HepG2 (cell line): ENCODE measurements around the gene WDR6. TPM values are rescaled to one million over a fixed set of nuclear protein-coding genes. Genes with fewer than 3 reads are reported as not detected.

Experiments
- BHLHE40 ChIP-seq: IDR thresholded peaks from 2 replicates; pipeline ENCODE4 v1.6.1; 2011; ENCODE audit warnings: low read length, improper control_type of control experiment
- CENPT ChIP-seq: sonication (generic); formaldehyde crosslinking; IDR thresholded peaks from 2 replicates; pipeline ENCODE4 v1.8.0; 2022; ENCODE audit warnings: low read depth, mild to moderate bottlenecking, moderate library complexity, missing genetic modification reagents
- HOXA5 ChIP-seq: sonication (generic); formaldehyde crosslinking; IDR thresholded peaks from 2 replicates; pipeline ENCODE4 v1.4.0; 2020; ENCODE audit warnings: missing genetic modification reagents
- POLR2A ChIP-seq, 2 experiments: IDR thresholded peaks; 2 replicates each; pipeline ENCODE4 v1.6.1; 2011; ENCODE audit warnings: low read depth in 2 of 2, low read length in 2 of 2, mild to moderate bottlenecking in 1 of 2, moderate library complexity in 1 of 2; ENCODE audit not compliant: insufficient read depth in 1 of 2
- REXO4 ChIP-seq: sonication (generic); formaldehyde crosslinking; IDR thresholded peaks from 2 replicates; pipeline ENCODE4 v1.8.0; 2022; ENCODE audit warnings: missing genetic modification reagents, mild to moderate bottlenecking, borderline replicate concordance
- SP2 ChIP-seq: sonication (generic); formaldehyde crosslinking; IDR thresholded peaks from 2 replicates; pipeline ENCODE4 v1.5.1; 2020; ENCODE audit warnings: mild to moderate bottlenecking, missing genetic modification reagents
- ZNF460 ChIP-seq: sonication (generic); formaldehyde crosslinking; IDR thresholded peaks from 2 replicates; pipeline ENCODE4 v1.5.1; 2020; ENCODE audit warnings: missing genetic modification reagents, mild to moderate bottlenecking, borderline replicate concordance
- polyA plus RNA-seq, 8 experiments: library from polyadenylated mRNA; depleted of rRNA in 3 of 8; stranded (reverse) in 7 of 8; unstranded in 1 of 8; fragments of >200 nt; fragmentation: Illumina TruSeq in 4 of 8; extraction: Trizol in 4 of 8; gene quantifications; 2 replicates each; pipeline versions ENCODE4 v1.2.1 to v1.2.3, GENCODE V29; 2011 to 2016; ENCODE audit warnings: low read depth in 4 of 8, missing spikeins in 1 of 8, mixed read lengths in 1 of 8; ENCODE audit not compliant: insufficient read depth in 1 of 8
- total RNA-seq, 5 experiments: library from RNA; depleted of rRNA; stranded (reverse); fragments of >200 nt; fragmentation: Illumina TruSeq; extraction: Trizol; gene quantifications; 2 replicates each; pipeline ENCODE4 v1.2.3, GENCODE V29; 2016; ENCODE audit warnings: low read depth in 1 of 5
- TF ChIP-seq, protein P1 (sequence below): IDR thresholded peaks from 2 replicates; pipeline ENCODE4 v1.6.1; 2016
- TF ChIP-seq, protein P2 (sequence below): sonication (generic); formaldehyde crosslinking; conservative IDR thresholded peaks from 2 replicates; pipeline ENCODE4 v1.8.1; 2023; ENCODE audit warnings: missing genetic modification reagents
- TF ChIP-seq, protein P3 (sequence below): sonication (generic); formaldehyde crosslinking; IDR thresholded peaks from 2 replicates; pipeline ENCODE4 v1.4.0; 2020; ENCODE audit warnings: mild to moderate bottlenecking, missing genetic modification reagents
- TF ChIP-seq, protein P4 (sequence below): IDR thresholded peaks from 2 replicates; pipeline ENCODE4 v1.6.1; 2016; ENCODE audit warnings: low read depth, borderline replicate concordance
- TF ChIP-seq, protein P5 (sequence below): IDR thresholded peaks from 2 replicates; pipeline ENCODE4 v1.6.1; 2016; ENCODE audit warnings: low read depth
- TF ChIP-seq, protein P6 (sequence below): sonication (generic); formaldehyde crosslinking; IDR thresholded peaks from 2 replicates; pipeline ENCODE4 v1.5.1; 2020; ENCODE audit warnings: mild to moderate bottlenecking, missing genetic modification reagents, moderate library complexity
- TF ChIP-seq, protein P7 (sequence below): IDR thresholded peaks from 2 replicates; pipeline ENCODE4 v1.6.1; 2016; ENCODE audit warnings: control low read depth

The WDR6 gene
- total and polyA plus RNA-seq, 2 of the 13 experiments (the other 11 are each of a cell fraction or from before 2014, with no cell fraction given), result 73.4 to 139 TPM

DNA sequence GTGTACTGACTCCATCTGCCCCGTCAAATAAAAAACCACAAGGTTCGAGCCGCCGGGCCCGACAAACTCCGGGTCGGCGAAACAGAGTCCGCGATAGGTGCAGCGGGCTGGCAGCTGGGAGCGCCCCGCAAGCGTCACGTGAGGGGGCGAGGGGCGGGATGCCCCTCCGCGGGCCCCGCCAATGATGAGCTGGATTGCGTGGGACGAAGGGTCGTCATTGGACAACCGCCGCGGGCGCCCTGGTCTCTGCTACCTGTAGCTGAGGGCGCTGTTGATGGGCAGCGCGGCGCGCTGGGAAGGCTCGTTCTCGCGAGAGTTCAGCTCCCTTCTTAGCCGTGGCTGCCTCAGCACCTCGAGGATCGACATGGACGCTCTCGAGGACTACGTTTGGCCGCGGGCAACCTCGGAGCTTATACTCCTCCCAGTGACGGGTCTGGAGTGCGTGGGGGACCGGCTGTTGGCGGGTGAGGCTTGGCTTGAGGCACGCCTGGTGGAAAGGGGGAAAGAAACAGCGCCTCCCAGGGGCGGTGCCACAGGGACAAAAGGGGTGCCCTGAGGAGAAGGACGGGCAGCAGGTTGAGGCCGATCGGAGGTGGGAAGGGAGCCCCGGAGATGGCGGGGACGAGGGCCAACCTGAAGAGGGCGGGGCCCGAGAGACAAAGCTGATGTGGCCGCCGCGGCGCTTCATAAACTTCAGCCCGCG, at the start of gene WDR6 (continued):
- TF ChIP-seq, protein P1, sequence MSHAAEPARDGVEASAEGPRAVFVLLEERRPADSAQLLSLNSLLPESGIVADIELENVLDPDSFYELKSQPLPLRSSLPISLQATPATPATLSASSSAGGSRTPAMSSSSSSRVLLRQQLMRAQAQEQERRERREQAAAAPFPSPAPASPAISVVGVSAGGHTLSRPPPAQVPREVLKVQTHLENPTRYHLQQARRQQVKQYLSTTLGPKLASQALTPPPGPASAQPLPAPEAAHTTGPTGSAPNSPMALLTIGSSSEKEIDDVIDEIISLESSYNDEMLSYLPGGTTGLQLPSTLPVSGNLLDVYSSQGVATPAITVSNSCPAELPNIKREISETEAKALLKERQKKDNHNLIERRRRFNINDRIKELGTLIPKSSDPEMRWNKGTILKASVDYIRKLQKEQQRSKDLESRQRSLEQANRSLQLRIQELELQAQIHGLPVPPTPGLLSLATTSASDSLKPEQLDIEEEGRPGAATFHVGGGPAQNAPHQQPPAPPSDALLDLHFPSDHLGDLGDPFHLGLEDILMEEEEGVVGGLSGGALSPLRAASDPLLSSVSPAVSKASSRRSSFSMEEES (CRISPR knock-in tag), result peak; percentile 94
- TF ChIP-seq, protein P2, sequence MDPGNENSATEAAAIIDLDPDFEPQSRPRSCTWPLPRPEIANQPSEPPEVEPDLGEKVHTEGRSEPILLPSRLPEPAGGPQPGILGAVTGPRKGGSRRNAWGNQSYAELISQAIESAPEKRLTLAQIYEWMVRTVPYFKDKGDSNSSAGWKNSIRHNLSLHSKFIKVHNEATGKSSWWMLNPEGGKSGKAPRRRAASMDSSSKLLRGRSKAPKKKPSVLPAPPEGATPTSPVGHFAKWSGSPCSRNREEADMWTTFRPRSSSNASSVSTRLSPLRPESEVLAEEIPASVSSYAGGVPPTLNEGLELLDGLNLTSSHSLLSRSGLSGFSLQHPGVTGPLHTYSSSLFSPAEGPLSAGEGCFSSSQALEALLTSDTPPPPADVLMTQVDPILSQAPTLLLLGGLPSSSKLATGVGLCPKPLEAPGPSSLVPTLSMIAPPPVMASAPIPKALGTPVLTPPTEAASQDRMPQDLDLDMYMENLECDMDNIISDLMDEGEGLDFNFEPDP (CRISPR knock-in tag), result no peak
- TF ChIP-seq, protein P3, sequence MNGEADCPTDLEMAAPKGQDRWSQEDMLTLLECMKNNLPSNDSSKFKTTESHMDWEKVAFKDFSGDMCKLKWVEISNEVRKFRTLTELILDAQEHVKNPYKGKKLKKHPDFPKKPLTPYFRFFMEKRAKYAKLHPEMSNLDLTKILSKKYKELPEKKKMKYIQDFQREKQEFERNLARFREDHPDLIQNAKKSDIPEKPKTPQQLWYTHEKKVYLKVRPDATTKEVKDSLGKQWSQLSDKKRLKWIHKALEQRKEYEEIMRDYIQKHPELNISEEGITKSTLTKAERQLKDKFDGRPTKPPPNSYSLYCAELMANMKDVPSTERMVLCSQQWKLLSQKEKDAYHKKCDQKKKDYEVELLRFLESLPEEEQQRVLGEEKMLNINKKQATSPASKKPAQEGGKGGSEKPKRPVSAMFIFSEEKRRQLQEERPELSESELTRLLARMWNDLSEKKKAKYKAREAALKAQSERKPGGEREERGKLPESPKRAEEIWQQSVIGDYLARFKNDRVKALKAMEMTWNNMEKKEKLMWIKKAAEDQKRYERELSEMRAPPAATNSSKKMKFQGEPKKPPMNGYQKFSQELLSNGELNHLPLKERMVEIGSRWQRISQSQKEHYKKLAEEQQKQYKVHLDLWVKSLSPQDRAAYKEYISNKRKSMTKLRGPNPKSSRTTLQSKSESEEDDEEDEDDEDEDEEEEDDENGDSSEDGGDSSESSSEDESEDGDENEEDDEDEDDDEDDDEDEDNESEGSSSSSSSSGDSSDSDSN, result peak; percentile 44; the same call in 1 of the 2 replicates
- TF ChIP-seq, protein P4, sequence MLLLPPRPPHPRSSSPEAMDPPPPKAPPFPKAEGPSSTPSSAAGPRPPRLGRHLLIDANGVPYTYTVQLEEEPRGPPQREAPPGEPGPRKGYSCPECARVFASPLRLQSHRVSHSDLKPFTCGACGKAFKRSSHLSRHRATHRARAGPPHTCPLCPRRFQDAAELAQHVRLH (CRISPR knock-in tag), result 0 out of 2 replicates have a peak, but pooled peaks have one; percentile 20
- TF ChIP-seq ZNF460 (CRISPR knock-in tag), result no peak
- peak in 1 of 2 experiments; percentile 90; a peak in 2 of 4 replicates for TF ChIP-seq POLR2A (IDR thresholded peaks at IDR 0.05; ENCODE audit: insufficient read depth in 1 of 2, low read depth in 2 of 2, low read length in 2 of 2)
- TF ChIP-seq BHLHE40, result peak; percentile 99
- TF ChIP-seq, protein P5, sequence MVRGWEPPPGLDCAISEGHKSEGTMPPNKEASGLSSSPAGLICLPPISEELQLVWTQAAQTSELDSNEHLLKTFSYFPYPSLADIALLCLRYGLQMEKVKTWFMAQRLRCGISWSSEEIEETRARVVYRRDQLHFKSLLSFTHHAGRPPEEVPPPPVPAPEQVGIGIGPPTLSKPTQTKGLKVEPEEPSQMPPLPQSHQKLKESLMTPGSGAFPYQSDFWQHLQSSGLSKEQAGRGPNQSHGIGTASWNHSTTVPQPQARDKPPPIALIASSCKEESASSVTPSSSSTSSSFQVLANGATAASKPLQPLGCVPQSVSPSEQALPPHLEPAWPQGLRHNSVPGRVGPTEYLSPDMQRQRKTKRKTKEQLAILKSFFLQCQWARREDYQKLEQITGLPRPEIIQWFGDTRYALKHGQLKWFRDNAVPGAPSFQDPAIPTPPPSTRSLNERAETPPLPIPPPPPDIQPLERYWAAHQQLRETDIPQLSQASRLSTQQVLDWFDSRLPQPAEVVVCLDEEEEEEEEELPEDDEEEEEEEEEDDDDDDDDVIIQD (CRISPR knock-in tag), result no peak
- TF ChIP-seq, protein P6, sequence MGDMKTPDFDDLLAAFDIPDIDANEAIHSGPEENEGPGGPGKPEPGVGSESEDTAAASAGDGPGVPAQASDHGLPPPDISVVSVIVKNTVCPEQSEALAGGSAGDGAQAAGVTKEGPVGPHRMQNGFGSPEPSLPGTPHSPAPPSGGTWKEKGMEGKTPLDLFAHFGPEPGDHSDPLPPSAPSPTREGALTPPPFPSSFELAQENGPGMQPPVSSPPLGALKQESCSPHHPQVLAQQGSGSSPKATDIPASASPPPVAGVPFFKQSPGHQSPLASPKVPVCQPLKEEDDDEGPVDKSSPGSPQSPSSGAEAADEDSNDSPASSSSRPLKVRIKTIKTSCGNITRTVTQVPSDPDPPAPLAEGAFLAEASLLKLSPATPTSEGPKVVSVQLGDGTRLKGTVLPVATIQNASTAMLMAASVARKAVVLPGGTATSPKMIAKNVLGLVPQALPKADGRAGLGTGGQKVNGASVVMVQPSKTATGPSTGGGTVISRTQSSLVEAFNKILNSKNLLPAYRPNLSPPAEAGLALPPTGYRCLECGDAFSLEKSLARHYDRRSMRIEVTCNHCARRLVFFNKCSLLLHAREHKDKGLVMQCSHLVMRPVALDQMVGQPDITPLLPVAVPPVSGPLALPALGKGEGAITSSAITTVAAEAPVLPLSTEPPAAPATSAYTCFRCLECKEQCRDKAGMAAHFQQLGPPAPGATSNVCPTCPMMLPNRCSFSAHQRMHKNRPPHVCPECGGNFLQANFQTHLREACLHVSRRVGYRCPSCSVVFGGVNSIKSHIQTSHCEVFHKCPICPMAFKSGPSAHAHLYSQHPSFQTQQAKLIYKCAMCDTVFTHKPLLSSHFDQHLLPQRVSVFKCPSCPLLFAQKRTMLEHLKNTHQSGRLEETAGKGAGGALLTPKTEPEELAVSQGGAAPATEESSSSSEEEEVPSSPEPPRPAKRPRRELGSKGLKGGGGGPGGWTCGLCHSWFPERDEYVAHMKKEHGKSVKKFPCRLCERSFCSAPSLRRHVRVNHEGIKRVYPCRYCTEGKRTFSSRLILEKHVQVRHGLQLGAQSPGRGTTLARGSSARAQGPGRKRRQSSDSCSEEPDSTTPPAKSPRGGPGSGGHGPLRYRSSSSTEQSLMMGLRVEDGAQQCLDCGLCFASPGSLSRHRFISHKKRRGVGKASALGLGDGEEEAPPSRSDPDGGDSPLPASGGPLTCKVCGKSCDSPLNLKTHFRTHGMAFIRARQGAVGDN (CRISPR knock-in tag), result peak; percentile 98
- TF ChIP-seq, protein P7, sequence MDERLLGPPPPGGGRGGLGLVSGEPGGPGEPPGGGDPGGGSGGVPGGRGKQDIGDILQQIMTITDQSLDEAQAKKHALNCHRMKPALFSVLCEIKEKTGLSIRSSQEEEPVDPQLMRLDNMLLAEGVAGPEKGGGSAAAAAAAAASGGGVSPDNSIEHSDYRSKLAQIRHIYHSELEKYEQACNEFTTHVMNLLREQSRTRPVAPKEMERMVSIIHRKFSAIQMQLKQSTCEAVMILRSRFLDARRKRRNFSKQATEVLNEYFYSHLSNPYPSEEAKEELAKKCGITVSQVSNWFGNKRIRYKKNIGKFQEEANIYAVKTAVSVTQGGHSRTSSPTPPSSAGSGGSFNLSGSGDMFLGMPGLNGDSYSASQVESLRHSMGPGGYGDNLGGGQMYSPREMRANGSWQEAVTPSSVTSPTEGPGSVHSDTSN (CRISPR knock-in tag), result peak; percentile 74
- TF ChIP-seq HOXA5 (CRISPR knock-in tag), result no peak
- TF ChIP-seq CENPT (CRISPR knock-in tag), result no peak
- no peak for TF ChIP-seq REXO4 (CRISPR knock-in tag)
- TF ChIP-seq SP2 (CRISPR knock-in tag), result peak; percentile 94
